Gastrocnemius medialis (tissue), 4 donors: Measurements from ENCODE around the gene CES4A.

Experiments
- POLR2A ChIP-seq, 2 donors: fragments of 450-650 bp; IDR thresholded peaks; one replicate each; pipeline ENCODE4 v1.6.1; 2017; ENCODE audit warnings: antibody characterized with exemption in 2 of 2, mild to moderate bottlenecking in 2 of 2, moderate library complexity in 2 of 2
- TF ChIP-seq, protein P1 (sequence below), 5 experiments: fragments of 450-650 bp in 3 of 5; fragments of 200-600 bp in 2 of 5; sonication (generic) in 2 of 5; IDR thresholded peaks in 4 of 5; conservative IDR thresholded peaks in 1 of 5; 1 replicate in 4 of 5; 2 replicates in 1 of 5; pipeline ENCODE4 v1.5.1; 2016 to 2019; ENCODE audit warnings: antibody characterized with exemption in 5 of 5, mild to moderate bottlenecking in 3 of 5, moderate library complexity in 3 of 5

- TF ChIP-seq, protein P1, sequence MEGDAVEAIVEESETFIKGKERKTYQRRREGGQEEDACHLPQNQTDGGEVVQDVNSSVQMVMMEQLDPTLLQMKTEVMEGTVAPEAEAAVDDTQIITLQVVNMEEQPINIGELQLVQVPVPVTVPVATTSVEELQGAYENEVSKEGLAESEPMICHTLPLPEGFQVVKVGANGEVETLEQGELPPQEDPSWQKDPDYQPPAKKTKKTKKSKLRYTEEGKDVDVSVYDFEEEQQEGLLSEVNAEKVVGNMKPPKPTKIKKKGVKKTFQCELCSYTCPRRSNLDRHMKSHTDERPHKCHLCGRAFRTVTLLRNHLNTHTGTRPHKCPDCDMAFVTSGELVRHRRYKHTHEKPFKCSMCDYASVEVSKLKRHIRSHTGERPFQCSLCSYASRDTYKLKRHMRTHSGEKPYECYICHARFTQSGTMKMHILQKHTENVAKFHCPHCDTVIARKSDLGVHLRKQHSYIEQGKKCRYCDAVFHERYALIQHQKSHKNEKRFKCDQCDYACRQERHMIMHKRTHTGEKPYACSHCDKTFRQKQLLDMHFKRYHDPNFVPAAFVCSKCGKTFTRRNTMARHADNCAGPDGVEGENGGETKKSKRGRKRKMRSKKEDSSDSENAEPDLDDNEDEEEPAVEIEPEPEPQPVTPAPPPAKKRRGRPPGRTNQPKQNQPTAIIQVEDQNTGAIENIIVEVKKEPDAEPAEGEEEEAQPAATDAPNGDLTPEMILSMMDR (IDR thresholded peaks at IDR 0.05 in 4 of 5, conservative IDR thresholded peaks at IDR 0.05 in 1 of 5) = no peak
- TF ChIP-seq POLR2A (IDR thresholded peaks at IDR 0.05) = no peak
Observed at GRCh38 chr16:66940236-66940635, 48.2 kb upstream of the CES4A start.
